CD1c-positive myeloid dendritic cell (primary cell): Measurements from ENCODE around the gene SURF4.
"Not testable (repeated sequence)": the region's sequence is repeated elsewhere in the genome, so short reads cannot be mapped to it uniquely, and the experiment has no call there.

Experiments used
- DNase-seq: peaks from one replicate; pipeline ENCODE4 v3.0.0-alpha.2; 2016; ENCODE audit errors: extremely low spot score

Gene SURF4

GRCh38 chr9:133397370-133397769, 21.5 kb upstream of the SURF4 start:
- no peak for DNase-seq

GRCh38 chr9:133396952-133397351, 21.1 kb upstream of the SURF4 start:
- no peak for DNase-seq

GRCh38 chr9:133394687-133395271, 18.9 kb upstream of the SURF4 start:
- DNase-seq, result no peak

- no peak for DNase-seq
These were observed 17.5 kb upstream of the SURF4 start for GRCh38 chr9:133393399-133393798.

- DNase-seq, result not testable (repeated sequence)
These were observed 16.4 kb upstream of the SURF4 start for GRCh38 chr9:133392308-133392707.

GRCh38 chr9:133391449-133391848, 15.6 kb upstream of the SURF4 start:
- not testable (repeated sequence) for DNase-seq

GRCh38 chr9:133390713-133391112, 14.9 kb upstream of the SURF4 start:
- DNase-seq, result no peak

- DNase-seq, result no peak
These were observed 13.7 kb upstream of the SURF4 start for GRCh38 chr9:133389562-133389961.

- no peak for DNase-seq
These were observed 13.2 kb upstream of the SURF4 start for GRCh38 chr9:133389025-133389557.

GRCh38 chr9:133387680-133388079, 11.8 kb upstream of the SURF4 start:
- DNase-seq, result no peak

GRCh38 chr9:133386338-133386737, 10.5 kb upstream of the SURF4 start:
- no peak for DNase-seq

- no peak for DNase-seq
These were observed 9.6 kb upstream of the SURF4 start for GRCh38 chr9:133385452-133385851.

GRCh38 chr9:133384736-133385321, 9.0 kb upstream of the SURF4 start:
- DNase-seq, result no peak

GRCh38 chr9:133383438-133383837, 7.6 kb upstream of the SURF4 start:
- no peak for DNase-seq

- DNase-seq, result no peak
These were observed 6.8 kb upstream of the SURF4 start for GRCh38 chr9:133382507-133383141.

GRCh38 chr9:133380734-133381133, 4.9 kb upstream of the SURF4 start:
- no peak for DNase-seq

GRCh38 chr9:133379153-133380086, 3.6 kb upstream of the SURF4 start:
- DNase-seq, result no peak

- no peak for DNase-seq
These were observed 2.6 kb upstream of the SURF4 start for GRCh38 chr9:133378408-133378962.

- DNase-seq, result no peak
These were observed 1.9 kb upstream of the SURF4 start for GRCh38 chr9:133377721-133378216.

GRCh38 chr9:133377280-133377679, 1.4 kb upstream of the SURF4 start:
- DNase-seq, result not testable (repeated sequence)

GRCh38 chr9:133375116-133375723, 640 bp downstream of the SURF4 start:
- DNase-seq, result peak; percentile 45
